Esophagus muscularis mucosa (tissue), 4 donors: ENCODE measurements around the gene PRPF31. TPM values are rescaled to one million over a fixed set of nuclear protein-coding genes. Genes with fewer than 3 reads are reported as not detected.
A peak's percentile ranks its signal among the peaks of the same experiment; 100 is the strongest.

Experiments
- DNase-seq: peaks from one replicate; pipeline ENCODE4 v3.0.0-alpha.2; 2017; ENCODE audit errors: extremely low spot score
- H3K27ac ChIP-seq, 4 donors: fragments of 200-600 bp; sonication (generic); replicated peaks in 1 of 4; 1 replicate in 3 of 4; 2 replicates in 1 of 4; pipeline ENCODE4 v1.5.1; 2016 to 2019; ENCODE audit warnings: mild to moderate bottlenecking in 1 of 4
- H3K27me3 ChIP-seq, 4 donors: fragments of 200-600 bp; sonication (generic); one replicate each; pipeline versions ENCODE4 v1.5.1 to v1.6.0; 2016 to 2019
- H3K36me3 ChIP-seq, 4 donors: fragments of 200-600 bp; sonication (generic); one replicate each; pipeline ENCODE4 v1.5.1; 2016 to 2019
- H3K4me1 ChIP-seq, 4 donors: fragments of 200-600 bp; sonication (generic); one replicate each; pipeline ENCODE4 v1.5.1; 2016 to 2019
- H3K4me3 ChIP-seq, 4 donors: fragments of 200-600 bp; sonication (generic); 1 replicate in 2 of 4; 2 replicates in 2 of 4; pipeline ENCODE4 v1.5.1; 2016 to 2019; ENCODE audit warnings: mild to moderate bottlenecking in 4 of 4, moderate library complexity in 1 of 4
- H3K9me3 ChIP-seq, 4 donors: fragments of 200-600 bp; sonication (generic); 1 replicate in 3 of 4; 2 replicates in 1 of 4; pipeline ENCODE4 v1.5.1; 2016 to 2019
- CTCF ChIP-seq, 3 experiments: fragments of 200-600 bp in 2 of 3; fragments of 450-650 bp in 1 of 3; sonication (generic) in 2 of 3; IDR thresholded peaks; one replicate each; pipeline ENCODE4 v1.5.1; 2017 to 2019; ENCODE audit warnings: antibody characterized with exemption in 3 of 3, mild to moderate bottlenecking in 2 of 3, moderate library complexity in 1 of 3
- EP300 ChIP-seq: sonication (generic); formaldehyde crosslinking; IDR thresholded peaks from one replicate; pipeline ENCODE4 v1.6.1; 2017; ENCODE audit warnings: antibody characterized with exemption
- POLR2A ChIP-seq: fragments of 450-650 bp; IDR thresholded peaks from one replicate; pipeline ENCODE4 v1.6.1; 2017; ENCODE audit warnings: antibody characterized with exemption, moderate library complexity, mild to moderate bottlenecking, low read depth
- POLR2AphosphoS5 ChIP-seq, 2 donors: sonication (generic); formaldehyde crosslinking; IDR thresholded peaks; one replicate each; pipeline ENCODE4 v1.6.1; 2017; ENCODE audit warnings: antibody characterized with exemption in 2 of 2
- WGBS: methylation state at CpG from one replicate; pipeline ENCODE4 v1.1.5; 2018; 5-methylcytosine and 5-hydroxymethylcytosine counted together
- intact Hi-C: fragments of 100-400 bp; cut with DNase I; formaldehyde crosslinking; loops from one replicate; pipeline ENCODE4 v1.15.1; 2023
- total RNA-seq, 4 donors: library from RNA; depleted of rRNA; stranded (reverse); fragments of >200 nt; gene quantifications; one replicate each; pipeline versions ENCODE4 v1.1.0 to v1.2.1, GENCODE V29; 2016

The PRPF31 gene
- total RNA-seq, 4 donors from 2014 or later: 44.9 to 64.3 (median 56.0) TPM

- peaks cover 33 to 78% (median 64%) of the 10 kb centered on the region in 4 donors for H3K36me3 ChIP-seq
- DNase-seq: no peak
- intact Hi-C loops: loop anchor here (10.0 kb wide), 1 partner anchor 233 kb away; no protein-coding TSS in a partner anchor
Observed at GRCh38 chr19:54107876-54108490, 7.6 kb upstream of the PRPF31 start.

GRCh38 chr19:54108496-54108895, 7.1 kb upstream of the PRPF31 start:
- TF ChIP-seq CTCF (IDR thresholded peaks at IDR 0.05): no peak
- no peak for TF ChIP-seq POLR2A
- TF ChIP-seq EP300: no peak
- TF ChIP-seq POLR2AphosphoS5 (IDR thresholded peaks at IDR 0.05): no peak
- Histone ChIP-seq H3K27ac (no peak overlapping the region), H3K36me3 (peaks cover 33 to 78% (median 64%) of the 10 kb centered on the region in 4 donors), H3K4me1 (peaks cover 4 to 24% (median 15%) of the 10 kb centered on the region in 4 donors), H3K4me3 (no peak overlapping the region), H3K9me3 (no peaks in the 10 kb centered on the region), H3K27me3 (no peaks in the 10 kb centered on the region)
- no peak for DNase-seq
- intact Hi-C loops: loop anchor here (10.0 kb wide), 1 partner anchor 234 kb away; no protein-coding TSS in a partner anchor
- 73% methylated on average over 6 of the region's 7 CpGs for WGBS

More at GRCh38 chr19:54107876-54108490, 7.6 kb upstream of the PRPF31 start:
- H3K4me3 ChIP-seq: no peak overlapping the region
- no peak overlapping the region for H3K27ac ChIP-seq
- WGBS: 80% methylated on average over 15 of the region's 21 CpGs
- no peaks in the 10 kb centered on the region for H3K9me3 ChIP-seq
- peaks cover 7 to 28% (median 18%) of the 10 kb centered on the region in 4 donors for H3K4me1 ChIP-seq
- TF ChIP-seq CTCF (IDR thresholded peaks at IDR 0.05): no peak
- TF ChIP-seq EP300: no peak
- TF ChIP-seq POLR2A: no peak
- TF ChIP-seq POLR2AphosphoS5 (IDR thresholded peaks at IDR 0.05): no peak
- no peaks in the 10 kb centered on the region for H3K27me3 ChIP-seq

DNA sequence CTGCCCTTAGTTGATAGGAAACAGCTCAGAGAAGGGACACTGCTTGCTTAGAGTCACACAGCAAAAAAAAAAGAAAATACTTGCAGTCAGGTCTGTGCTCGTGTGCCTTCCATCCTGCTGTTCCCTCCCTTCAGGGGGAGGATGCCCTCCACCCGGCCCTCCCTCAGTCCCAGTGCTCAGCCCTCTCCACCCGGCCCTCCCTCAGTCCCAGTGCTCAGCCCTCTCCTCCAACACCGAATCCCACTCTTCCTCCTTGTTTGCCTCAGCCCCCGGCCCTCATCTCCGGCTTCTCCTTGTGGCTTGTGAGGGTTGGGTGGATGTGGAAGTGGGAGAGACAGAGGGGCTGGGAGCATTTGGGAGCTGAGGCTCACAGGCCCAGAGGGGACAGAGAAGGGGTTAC, 5.9 kb upstream of the PRPF31 start:
- H3K27ac ChIP-seq: no peak overlapping the region
- no peak for DNase-seq
- H3K9me3 ChIP-seq: no peaks in the 10 kb centered on the region
- intact Hi-C loops: loop anchor here (10.0 kb wide), 1 partner anchor 235 kb away; no protein-coding TSS in a partner anchor
- H3K27me3 ChIP-seq: no peaks in the 10 kb centered on the region
- no peak overlapping the region for H3K4me3 ChIP-seq
- WGBS: 77% methylated on average over 6 of the region's 6 CpGs
- TF ChIP-seq CTCF (IDR thresholded peaks at IDR 0.05): no peak
- no peak for TF ChIP-seq POLR2A
- TF ChIP-seq EP300: no peak
- no peak for TF ChIP-seq POLR2AphosphoS5 (IDR thresholded peaks at IDR 0.05)
- H3K4me1 ChIP-seq: peaks cover 6 to 24% (median 16%) of the 10 kb centered on the region in 4 donors
- peaks cover 33 to 73% (median 64%) of the 10 kb centered on the region in 4 donors for H3K36me3 ChIP-seq

- Histone ChIP-seq H3K4me1 (peaks cover 22 to 34% (median 32%) of the 10 kb centered on the region in 4 donors), H3K27ac (peak overlapping the region; percentile 82 to 92 (median 88)), H3K4me3 (peak overlapping the region; percentile 75 to 79 (median 77)), H3K9me3 (no peaks in the 10 kb centered on the region), H3K36me3 (peaks cover 11 to 45% (median 36%) of the 10 kb centered on the region in 4 donors), H3K27me3 (no peaks in the 10 kb centered on the region)
- intact Hi-C loops: no loop called here
- 18% methylated on average over 25 of the region's 28 CpGs for WGBS
- DNase-seq: no peak
- no peak for TF ChIP-seq CTCF (IDR thresholded peaks at IDR 0.05)
- no peak for TF ChIP-seq EP300
- no peak for TF ChIP-seq POLR2AphosphoS5 (IDR thresholded peaks at IDR 0.05)
- TF ChIP-seq POLR2A: no peak
Observed at GRCh38 chr19:54114340-54115108, 1.0 kb upstream of the PRPF31 start.
